Heart left ventricle (tissue), 16 donors: Measurements from ENCODE around the gene AIRE. TPM values are rescaled to one million over a fixed set of nuclear protein-coding genes. Genes with fewer than 3 reads are reported as not detected.

ENCODE experiments used
- ATAC-seq, 4 donors: fragments of 200-7000 bp; cut with Tn5 transposase; one replicate each; pipeline ENCODE4 v1.9.1; 2020 to 2022; ENCODE audit warnings: moderate library complexity in 4 of 4, mild to moderate bottlenecking in 3 of 4, moderate number of reproducible peaks in 1 of 4
- DNase-seq, 5 donors: peaks; one replicate each; pipeline ENCODE4 v3.0.0-alpha.2; 2020
- H3K27ac ChIP-seq, 12 donors: fragments of 200-600 bp; sonication (generic) in 4 of 12; one replicate each; pipeline versions ENCODE4 v1.5.0 to v1.8.0; 2016 to 2022; ENCODE audit warnings: mild to moderate bottlenecking in 2 of 12
- H3K27me3 ChIP-seq, 9 donors: fragments of 200-600 bp; sonication (generic) in 2 of 9; one replicate each; pipeline versions ENCODE4 v1.5.1 to v1.8.0; 2016 to 2022; ENCODE audit warnings: mild to moderate bottlenecking in 3 of 9
- H3K36me3 ChIP-seq, 9 donors: fragments of 200-600 bp; sonication (generic) in 2 of 9; one replicate each; pipeline versions ENCODE4 v1.5.0 to v1.8.0; 2018 to 2022; ENCODE audit warnings: mild to moderate bottlenecking in 2 of 9
- H3K4me1 ChIP-seq, 12 donors: fragments of 200-600 bp; sonication (generic) in 4 of 12; one replicate each; pipeline versions ENCODE4 v1.5.0 to v1.8.0; 2016 to 2022; ENCODE audit warnings: mild to moderate bottlenecking in 3 of 12
- H3K4me3 ChIP-seq, 12 donors: fragments of 200-600 bp; sonication (generic) in 4 of 12; one replicate each; pipeline versions ENCODE4 v1.5.0 to v1.8.0; 2017 to 2022; ENCODE audit warnings: mild to moderate bottlenecking in 9 of 12, moderate library complexity in 4 of 12
- H3K9me3 ChIP-seq, 12 donors: fragments of 200-600 bp; sonication (generic) in 4 of 12; one replicate each; pipeline versions ENCODE4 v1.5.0 to v1.8.0; 2016 to 2022; ENCODE audit warnings: mild to moderate bottlenecking in 1 of 12
- CTCF ChIP-seq, 12 donors: fragments of 200-600 bp; sonication (generic) in 4 of 12; IDR thresholded peaks; one replicate each; pipeline versions ENCODE4 v1.5.0 to v1.8.0; 2018 to 2022; ENCODE audit warnings: antibody characterized with exemption in 12 of 12, mild to moderate bottlenecking in 5 of 12
- POLR2A ChIP-seq, 2 donors: fragments of 450-650 bp; IDR thresholded peaks; one replicate each; pipeline ENCODE4 v1.6.1; 2017; ENCODE audit warnings: antibody characterized with exemption in 2 of 2, mild to moderate bottlenecking in 2 of 2, moderate library complexity in 2 of 2
- WGBS, 4 donors: extraction: QIAGEN DNeasy Blood & Tissue Kit in 2 of 4; methylation state at CpG; one replicate each; pipeline versions ENCODE4 v1.1.5 to v1.1.7; 2013 to 2018; 5-methylcytosine and 5-hydroxymethylcytosine counted together
- intact Hi-C, 10 donors: fragments of 100-400 bp; cut with DNase I; formaldehyde crosslinking; loops; one replicate each; pipeline versions ENCODE4 v1.11.1 to v1.14.2; 2022
- polyA plus RNA-seq, 2 donors: library from polyadenylated mRNA; stranded (reverse); fragments of 200-250 nt; gene quantifications; one replicate each; pipeline ENCODE4 v1.2.3, GENCODE V29; 2013
- total RNA-seq, 9 donors: library from RNA; depleted of rRNA in 2 of 9; stranded (reverse); fragments of >200 nt in 2 of 9; fragmentation: NEBNext Ultra II Directional in 3 of 9; extraction: Animal tissue kit (Norgen Biotek cat#: 25700) in 3 of 9; gene quantifications; one replicate each; pipeline versions ENCODE4 v1.1.0 to v1.2.4, GENCODE V29; 2016 to 2023
- donor health status: ischemic (EF 13 %, LVEDD 7.1; RV severe dilation, severe dysfunction).
- donor health status: healthy with polysubstance abuse.
- donor health status: DM: no; HTN: yes; CAD: no.
- donor health status: DM: no; HTN: no; CAD: no.
- donor health status: ischemic (EF 25% LVEDD 6.9; RV normal size, moderate dysfunction).
- donor health status: ischemic (EF 25% LVEDD 5.7; RV mildly dilated, moderate dysfunction).
- donor health status: healthy.
- donor health status: DM: yes; HTN: yes; CAD: no.
- donor health status: ischemic (EF 35%, LVEDD 5.7; RV mildly dilated, moderate dysfunction).
- donor health status: nonischemic (EF 11% LVEDD 7.7; RV severe dilation, severe dysfunction).
- donor health status: DM: yes; HTN: yes; CAD: no.
- donor health status: PGD.
- donor health status: ischemic (EF 29% LVEDD 5.4; RV normal size, mild dysfunction).
- donor health status: nonischemic (EF 23%, LVEDD 6.1; RV moderate dilation, normal function).

AIRE gene
- total and polyA plus RNA-seq, 11 donors, result 0.03 to 0.21 (median 0.16) TPM; not detected in 8

- Histone ChIP-seq H3K27ac (no peak overlapping the region), H3K4me1 (peaks cover 0 to 10% (median 0%) of the 10 kb centered on the region in 12 donors), H3K4me3 (no peak overlapping the region), H3K9me3 (no peaks in the 10 kb centered on the region), H3K36me3 (no peaks in the 10 kb centered on the region), H3K27me3 (peaks cover 0 to 21% (median 10%) of the 10 kb centered on the region in 9 donors)
- peak in 2 of 5 donors; percentile 16 to 47 for DNase-seq
- 69 to 75% (median 70%) methylated on average over 14 to 31 of the region's 31 CpGs for WGBS, 4 donors
- intact Hi-C loops, result no loop called here
- TF ChIP-seq CTCF (IDR thresholded peaks at IDR 0.05) (no peak), POLR2A (IDR thresholded peaks at IDR 0.05) (no peak)
- ATAC-seq, result no peak
These were observed 1.3 kb downstream of the AIRE start for GRCh38 chr21:44286716-44287632.

- Histone ChIP-seq H3K36me3 (no peaks in the 10 kb centered on the region), H3K27me3 (peaks cover 0 to 21% (median 10%) of the 10 kb centered on the region in 9 donors), H3K9me3 (no peaks in the 10 kb centered on the region), H3K4me3 (no peak overlapping the region), H3K4me1 (peaks cover 0 to 10% (median 0%) of the 10 kb centered on the region in 12 donors), H3K27ac (no peak overlapping the region)
- TF ChIP-seq CTCF (IDR thresholded peaks at IDR 0.05) (no peak), POLR2A (IDR thresholded peaks at IDR 0.05) (no peak)
- ATAC-seq, result no peak
- WGBS, 4 donors, result 86 to 95% (median 91%) methylated on average over 17 to 23 of the region's 23 CpGs
- DNase-seq, result peak in 3 of 5 donors; percentile 15 to 47 (median 19)
- intact Hi-C loops, result no loop called here
These were observed 2.8 kb downstream of the AIRE start for GRCh38 chr21:44288251-44289110.

- Histone ChIP-seq H3K27ac (no peak overlapping the region), H3K4me3 (no peak overlapping the region), H3K27me3 (peaks cover 0 to 21% (median 10%) of the 10 kb centered on the region in 9 donors), H3K4me1 (peaks cover 0 to 15% (median 3%) of the 10 kb centered on the region in 12 donors), H3K9me3 (no peaks in the 10 kb centered on the region), H3K36me3 (no peaks in the 10 kb centered on the region)
- intact Hi-C loops, result no loop called here
- TF ChIP-seq CTCF (IDR thresholded peaks at IDR 0.05), result no peak
- TF ChIP-seq POLR2A (IDR thresholded peaks at IDR 0.05), result no peak
- whole genome bisulfite sequencing, 4 donors, result 85 to 96% (median 89%) methylated on average over 12 to 24 of the region's 24 CpGs
- DNase-seq (peak in 2 of 5 donors; percentile 11 to 29), ATAC-seq (no peak)
These were observed 3.8 kb downstream of the AIRE start for GRCh38 chr21:44289381-44290010.
